Inflammatory macrophage treated with lipopolysaccharide for 1 hour (primary cell): ENCODE data around the gene AEBP1.
"Not testable (repeated sequence)": the region's sequence is repeated elsewhere in the genome, so short reads cannot be mapped to it uniquely, and the experiment has no call there.

Experiments
- DNase-seq, 2 donors: peaks; one replicate each; pipeline ENCODE4 v3.0.0-alpha.2; 2020 to 2022

Gene AEBP1

DNA sequence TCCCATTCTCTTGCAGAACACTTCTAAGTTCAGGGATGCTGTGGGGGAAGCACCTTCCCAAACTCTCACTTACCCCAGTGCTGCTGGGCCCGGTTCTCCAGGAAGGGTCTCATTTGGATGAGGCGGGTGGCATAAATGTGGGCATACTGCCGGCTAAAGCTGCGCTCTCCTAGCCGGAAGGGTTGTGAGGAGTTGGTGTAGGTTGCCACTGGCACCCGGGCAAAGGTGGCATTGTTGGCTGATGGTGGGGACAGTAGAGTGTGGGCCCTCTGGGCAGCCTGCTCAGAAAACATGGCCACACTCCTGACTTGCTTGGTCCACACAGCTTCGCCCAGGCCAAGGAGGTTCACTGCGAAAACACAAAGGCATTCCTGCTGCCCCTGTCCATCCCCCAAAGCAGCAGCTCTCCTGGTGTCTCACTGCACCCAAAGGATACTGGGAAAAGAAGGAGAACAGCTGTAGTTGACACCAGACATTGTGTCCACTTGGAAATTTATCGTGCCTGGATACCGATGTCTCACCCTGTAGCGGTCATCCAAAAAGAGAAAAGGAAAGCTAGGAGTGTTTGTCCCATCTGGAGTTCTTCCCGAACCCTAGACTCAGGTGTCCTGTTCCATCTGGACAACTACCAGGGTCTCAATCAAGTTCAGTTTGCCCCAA is 17.7 kb downstream of the AEBP1 start:
- no peak for DNase-seq

- no peak for DNase-seq
Measured at GRCh38 chr7:44122529-44122928, 18.4 kb downstream of the AEBP1 start.

DNA sequence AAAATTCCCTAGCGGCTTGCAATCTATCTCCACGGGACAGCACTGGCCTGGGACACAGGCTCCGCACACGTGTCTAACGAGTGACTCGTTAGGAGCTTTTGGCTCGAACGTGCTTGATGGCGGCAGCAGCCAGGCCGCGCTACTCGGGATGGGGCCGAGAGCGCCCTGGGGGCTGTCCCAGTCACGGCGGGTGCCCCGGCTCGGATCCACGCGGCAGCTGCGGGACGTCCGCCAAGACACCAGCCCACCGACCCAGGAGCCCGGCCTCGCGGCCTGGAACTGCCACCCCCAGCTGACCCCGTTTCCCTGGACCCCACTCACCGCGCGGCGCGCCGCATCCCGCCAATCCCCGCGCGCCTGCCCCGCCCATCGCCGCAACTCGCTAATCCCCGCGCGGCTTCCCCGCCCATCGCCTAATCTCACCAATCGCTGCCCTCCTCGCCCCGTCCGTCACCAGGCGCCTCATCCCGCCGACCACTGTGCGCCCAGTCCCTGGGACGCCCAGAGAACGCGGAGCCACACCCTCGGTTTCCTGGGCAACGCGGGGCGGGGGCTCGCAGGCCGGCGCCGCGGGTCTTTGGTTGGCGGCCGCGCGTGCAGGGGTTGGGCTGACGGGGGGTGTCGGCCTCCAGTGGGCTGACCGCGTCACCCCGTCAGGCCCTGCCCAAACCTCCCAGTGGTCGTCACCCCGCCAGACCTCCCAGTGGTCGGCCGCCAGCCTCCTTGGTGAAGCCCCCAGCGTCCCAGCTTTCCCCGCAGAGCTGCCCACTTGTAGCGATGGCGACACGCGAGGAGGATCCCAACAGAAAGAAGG is 19.3 kb downstream of the AEBP1 start, which contains the start of gene POLD2:
POLD2 (minus strand) TSS at position 359 of the 814 bp plus-strand sequence. CDS start 1,495 bp downstream, outside the sequence.
- DNase-seq: peak; percentile 92 to 97

- DNase-seq: no peak
Measured at GRCh38 chr7:44124822-44125202, 20.7 kb downstream of the AEBP1 start.

- DNase-seq: not testable (repeated sequence)
Measured at GRCh38 chr7:44126574-44126973, 22.4 kb downstream of the AEBP1 start.

DNA sequence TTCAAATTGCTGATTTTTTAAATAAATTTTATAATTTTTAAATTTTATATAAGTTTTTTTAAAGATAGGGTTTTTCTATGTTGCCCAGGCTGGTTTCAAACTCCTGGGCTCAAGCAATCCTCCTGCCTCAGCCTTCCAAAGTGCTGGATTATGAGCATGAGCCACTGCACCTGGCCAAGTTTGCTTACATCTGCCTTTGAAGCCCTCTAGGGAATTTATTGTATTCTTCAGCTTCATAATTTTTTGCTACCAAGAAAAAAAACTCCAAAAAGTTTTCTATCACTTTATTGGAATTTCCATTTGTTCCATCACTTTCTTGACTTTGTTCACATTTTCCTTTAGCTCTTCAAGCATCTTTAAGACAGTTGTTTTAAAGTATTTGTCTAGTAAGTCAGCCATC is 23.0 kb downstream of the AEBP1 start:
- peak in 1 of 2 donors; percentile 9 for DNase-seq

GRCh38 chr7:44128721-44129582 is 24.8 kb downstream of the AEBP1 start:
- no peak for DNase-seq

- DNase-seq: no peak
Measured at GRCh38 chr7:44131173-44132029, 27.3 kb downstream of the AEBP1 start.

DNA sequence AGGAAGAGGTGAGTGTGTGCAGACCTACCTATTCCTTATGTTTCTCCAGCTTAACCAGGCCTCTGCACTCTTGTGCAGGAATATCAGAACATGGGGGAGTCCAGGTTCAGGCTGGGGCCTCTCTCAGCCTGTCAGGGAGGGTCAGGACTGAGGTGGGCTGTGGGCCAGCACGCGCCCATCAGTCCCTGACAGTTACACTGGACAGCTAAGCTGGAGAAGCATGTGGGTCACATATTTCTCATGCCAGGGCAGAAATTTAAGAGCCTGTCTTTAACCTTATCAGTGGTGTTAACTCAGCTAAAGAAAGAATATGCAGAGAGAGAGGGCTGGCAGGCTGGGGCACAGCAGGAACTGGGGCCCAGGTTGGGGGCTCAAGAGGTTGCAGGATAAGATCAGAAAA is 27.9 kb downstream of the AEBP1 start:
- DNase-seq: no peak

DNA sequence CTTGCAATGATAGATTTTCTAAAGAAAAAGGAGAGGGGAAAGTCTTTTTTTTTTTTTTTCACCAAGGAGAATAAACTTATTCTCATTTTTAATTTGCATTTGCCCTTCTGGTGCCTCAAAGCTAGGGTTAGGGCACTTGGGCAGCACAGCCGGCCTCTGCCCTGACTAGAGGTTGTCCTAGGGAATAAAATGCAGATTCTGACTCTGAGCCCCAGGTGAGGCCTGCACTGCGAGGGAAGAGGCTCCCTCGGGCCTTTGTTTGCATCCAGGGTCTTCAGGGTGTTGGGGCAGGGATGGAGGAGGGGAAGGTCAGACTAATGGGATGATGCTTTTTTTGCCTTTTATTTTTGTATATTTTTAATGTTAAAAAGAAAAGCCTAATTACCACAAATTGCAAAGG is 29.1 kb downstream of the AEBP1 start:
- DNase-seq: no peak

DNA sequence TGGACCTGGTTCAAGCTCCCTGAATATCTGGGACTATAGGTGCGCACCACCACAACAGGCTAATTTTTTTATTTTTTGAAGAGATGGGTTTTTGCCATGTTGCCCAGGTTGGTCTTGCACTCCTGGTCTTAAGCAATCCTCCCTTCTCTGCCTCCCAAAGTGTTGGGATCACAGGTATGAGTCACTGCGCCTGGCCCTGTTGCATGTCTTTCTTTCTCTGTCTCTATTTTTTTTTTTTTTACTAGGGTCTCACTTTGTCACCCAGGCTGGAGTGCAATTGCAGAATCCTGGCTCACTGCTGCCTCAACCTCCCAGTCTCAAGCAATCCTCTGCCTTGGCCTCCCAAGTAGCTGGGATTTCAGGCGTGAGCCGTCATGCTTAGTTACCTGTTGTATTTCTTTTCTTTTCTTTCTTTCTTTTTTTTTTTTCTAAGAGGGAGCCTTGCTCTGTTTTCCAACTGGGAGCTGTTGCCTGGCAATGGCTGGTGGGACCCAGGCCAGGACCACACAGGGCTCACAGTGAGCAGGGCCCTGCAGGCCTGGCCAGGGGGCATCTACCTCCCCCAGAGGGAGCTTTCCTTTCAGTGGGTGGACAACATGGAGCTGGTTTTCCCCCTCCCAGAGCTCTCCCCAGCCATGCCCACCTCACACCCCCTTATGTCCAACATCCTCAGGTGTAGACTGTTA is 30.9 kb downstream of the AEBP1 start:
- no peak for DNase-seq

GRCh38 chr7:44136731-44137130 is 32.6 kb downstream of the AEBP1 start:
- no peak for DNase-seq

DNA sequence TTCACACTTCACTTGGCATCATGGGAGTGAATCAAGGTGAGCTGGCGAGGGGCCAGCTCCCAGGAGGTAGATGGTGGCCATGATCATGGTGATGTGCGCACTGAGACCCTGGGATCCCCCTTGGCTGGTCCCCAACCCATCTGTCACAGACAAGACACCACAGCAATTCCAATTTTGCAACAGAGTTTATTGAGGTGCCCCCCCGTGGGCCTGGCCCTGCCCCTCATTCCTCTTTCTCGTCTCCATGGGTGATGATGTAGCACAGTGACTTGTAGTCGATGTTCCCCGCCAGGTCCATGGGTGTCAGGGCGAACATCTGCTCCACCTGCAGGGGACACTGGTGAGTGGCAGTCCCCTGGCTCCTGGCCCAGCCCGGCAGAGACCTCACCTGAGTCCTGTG is 34.6 kb downstream of the AEBP1 start:
- DNase-seq: no peak

DNA sequence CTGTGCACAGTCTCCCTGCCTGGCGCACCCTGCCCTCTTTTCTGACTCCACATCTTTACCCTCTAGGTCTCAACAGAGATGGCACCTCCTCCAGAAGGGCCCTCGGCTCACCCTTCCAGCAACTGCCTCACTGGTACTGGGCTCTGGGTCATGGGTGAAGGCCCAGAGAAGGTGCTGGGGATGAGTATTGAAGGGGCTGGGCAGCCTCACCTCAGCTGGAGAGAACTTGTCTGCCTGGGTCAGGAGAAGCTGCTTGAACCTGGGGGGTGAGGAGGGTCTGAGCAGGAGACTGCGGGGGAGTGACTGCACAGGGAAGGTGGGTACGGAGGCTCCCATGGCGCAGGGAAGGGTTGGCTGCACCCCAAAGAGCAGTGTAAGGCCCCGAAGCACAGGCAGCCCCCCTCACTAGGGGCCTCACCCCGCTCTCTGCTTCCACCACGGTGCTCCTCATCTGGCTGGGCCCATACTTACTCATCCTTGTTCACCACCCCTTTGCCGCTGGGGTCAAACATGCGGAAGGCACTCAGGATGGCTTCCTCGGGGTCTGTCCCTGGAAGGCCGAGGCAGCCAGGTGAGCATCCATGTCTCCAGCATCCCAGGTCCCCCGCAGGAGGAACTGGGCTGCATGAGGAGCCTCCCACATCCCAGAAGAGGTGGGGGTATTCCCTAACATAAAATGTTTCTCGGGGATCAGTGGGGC is 35.3 kb downstream of the AEBP1 start:
- no peak for DNase-seq

DNA sequence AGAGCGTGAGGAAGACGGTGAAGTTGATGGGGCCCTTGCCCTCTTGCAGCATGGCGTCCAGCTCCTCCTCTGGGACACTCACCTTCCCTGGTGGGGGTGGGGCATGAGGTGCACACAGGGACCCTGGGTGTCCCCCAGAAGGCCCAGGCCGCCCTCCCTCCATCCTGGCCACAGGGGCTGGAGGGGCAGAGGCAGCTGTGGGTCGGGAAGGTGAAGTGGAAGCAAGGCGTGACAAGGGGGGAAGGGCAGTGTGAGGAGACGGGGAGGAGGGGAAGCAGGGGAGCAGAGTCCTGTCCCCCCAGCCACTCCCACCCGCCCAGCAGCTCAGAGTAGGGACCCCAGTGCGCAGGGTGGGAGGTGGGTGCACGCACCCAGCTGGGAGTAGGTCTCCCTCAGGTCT is 36.2 kb downstream of the AEBP1 start:
- no peak for DNase-seq

DNA sequence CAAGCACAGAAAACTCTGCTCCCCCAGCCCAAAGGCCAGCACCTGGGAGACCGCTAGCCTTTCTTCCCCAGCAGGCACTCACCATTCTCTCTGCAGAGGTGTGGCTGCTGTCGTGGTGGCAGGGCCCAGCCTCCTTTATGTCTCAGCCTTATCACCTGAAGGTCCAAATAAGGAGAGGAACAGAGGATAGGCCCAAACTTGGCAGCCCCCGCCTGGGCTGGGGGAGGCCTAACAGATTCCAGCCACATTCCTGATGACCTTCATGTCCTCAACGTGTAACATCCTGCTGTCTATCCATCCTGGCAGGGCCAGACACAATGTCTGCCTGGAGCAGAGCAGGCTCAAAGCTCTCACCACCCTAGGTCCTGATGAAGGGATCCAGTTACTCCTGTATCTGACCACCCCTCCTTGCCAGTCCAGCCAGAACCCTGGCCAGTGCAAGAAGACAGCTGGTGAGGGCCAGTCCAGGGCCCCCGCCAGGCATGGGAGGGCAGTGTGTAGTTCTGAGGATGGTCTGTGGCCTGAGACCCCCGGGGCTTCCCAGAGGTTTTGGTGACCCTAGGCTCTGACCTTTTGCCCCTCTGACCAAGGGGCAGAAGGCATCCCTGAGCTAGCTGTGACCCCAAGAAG is 37.2 kb downstream of the AEBP1 start, which contains the start of gene MYL7:
MYL7 (minus strand) TSS at position 112 of the 630 bp plus-strand sequence; CDS start at position 85, 27 bp downstream.
- DNase-seq: no peak

- DNase-seq: no peak
Measured at GRCh38 chr7:44142028-44142427, 37.9 kb downstream of the AEBP1 start.

GRCh38 chr7:44143646-44144250 is 39.6 kb downstream of the AEBP1 start:
- DNase-seq: no peak

DNA sequence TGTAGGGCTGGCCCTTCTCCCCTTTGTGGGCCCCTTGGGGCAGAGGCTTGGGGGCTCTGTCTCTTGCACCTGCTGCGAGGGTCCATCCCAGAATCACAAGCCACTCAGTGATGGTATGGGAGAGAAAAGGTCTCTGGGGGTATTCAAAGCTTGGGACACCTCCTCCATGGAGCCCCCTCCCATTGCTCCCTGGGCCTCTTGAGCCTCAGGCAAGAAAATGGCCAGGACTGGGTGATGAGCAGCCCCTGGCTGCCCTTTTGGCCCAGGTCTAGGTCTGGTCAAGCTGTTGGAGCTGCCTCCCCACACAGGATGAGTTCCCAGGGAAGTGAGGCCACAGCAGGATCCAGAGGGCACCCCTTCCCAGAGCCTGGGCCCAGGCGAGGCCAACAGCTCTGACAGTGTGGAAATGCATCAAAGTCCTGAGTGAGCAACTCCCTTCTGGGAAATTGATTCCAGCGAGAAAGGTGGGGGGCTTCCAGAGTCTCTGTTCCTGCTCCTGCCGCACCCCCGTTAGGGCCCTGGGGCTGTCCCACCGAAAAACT is 40.4 kb downstream of the AEBP1 start:
- no peak for DNase-seq
